Mesenchymal stem cell (in vitro differentiated cells and primary cell): ENCODE measurements around the gene RHPN2.
"Not testable (repeated sequence)": the region's sequence is repeated elsewhere in the genome, so short reads cannot be mapped to it uniquely, and the experiment has no call there.

Experiments used
- DNase-seq: peaks from one replicate; pipeline ENCODE4 v3.0.0-alpha.2; 2013
- H2AFZ ChIP-seq: one replicate; pipeline ENCODE4 v1.6.1; 2013; ENCODE audit warnings: low read depth, mild to moderate bottlenecking, control low read depth, inconsistent platforms, low read length, moderate library complexity
- H2AK5ac ChIP-seq: 2 replicates; pipeline ENCODE4 v1.6.1; 2013; ENCODE audit warnings: low read length, moderate library complexity, mild to moderate bottlenecking, inconsistent platforms; ENCODE audit not compliant: severe bottlenecking
- H2BK120ac ChIP-seq: one replicate; pipeline ENCODE4 v1.6.1; 2013; ENCODE audit warnings: low read depth, mild to moderate bottlenecking, inconsistent platforms, low read length, moderate library complexity
- H2BK12ac ChIP-seq, 2 experiments: one replicate each; pipeline ENCODE4 v1.6.1; 2013; ENCODE audit warnings: inconsistent platforms in 2 of 2, low read length in 2 of 2, mild to moderate bottlenecking in 2 of 2, moderate library complexity in 2 of 2, control low read depth in 1 of 2
- H2BK15ac ChIP-seq: one replicate; pipeline ENCODE4 v1.6.1; 2013; ENCODE audit warnings: mild to moderate bottlenecking, low read depth, inconsistent platforms; ENCODE audit not compliant: poor library complexity, severe bottlenecking
- H2BK5ac ChIP-seq: 2 replicates; pipeline ENCODE4 v1.6.1; 2013; ENCODE audit warnings: low read depth, mild to moderate bottlenecking, low read length, control low read depth, inconsistent platforms; ENCODE audit not compliant: poor library complexity, severe bottlenecking
- H3K14ac ChIP-seq, 2 experiments: one replicate each; pipeline ENCODE4 v1.6.1; 2013; ENCODE audit warnings: inconsistent platforms in 2 of 2, low read length in 2 of 2, control low read depth in 1 of 2, mild to moderate bottlenecking in 1 of 2, moderate library complexity in 1 of 2
- H3K18ac ChIP-seq, 2 experiments: one replicate each; pipeline ENCODE4 v1.6.1; 2013; ENCODE audit warnings: inconsistent platforms in 2 of 2, low read length in 2 of 2, control low read depth in 1 of 2, low read depth in 1 of 2, mild to moderate bottlenecking in 1 of 2
- H3K23ac ChIP-seq, 2 experiments: one replicate each; pipeline ENCODE4 v1.6.1; 2013; ENCODE audit warnings: inconsistent platforms in 2 of 2, low read length in 2 of 2, mild to moderate bottlenecking in 2 of 2, moderate library complexity in 2 of 2, control low read depth in 1 of 2
- H3K27ac ChIP-seq: 2 replicates; pipeline ENCODE4 v1.5.1; 2013; ENCODE audit warnings: mild to moderate bottlenecking, moderate library complexity, low read length, control low read depth, inconsistent platforms; ENCODE audit not compliant: poor library complexity, severe bottlenecking
- H3K27me3 ChIP-seq, 2 experiments: 2 replicates each; pipeline versions ENCODE4 v1.6.1 to v1.7.0; 2013; ENCODE audit warnings: low read length in 2 of 2, mild to moderate bottlenecking in 2 of 2, moderate library complexity in 2 of 2, control low read depth in 1 of 2, inconsistent platforms in 1 of 2; ENCODE audit not compliant: control insufficient read depth in 1 of 2, insufficient read depth in 1 of 2
- H3K36me3 ChIP-seq, 2 experiments: 2 replicates each; pipeline versions ENCODE4 v1.6.1 to v1.7.0; 2013; ENCODE audit warnings: low read length in 2 of 2, control low read depth in 1 of 2, inconsistent platforms in 1 of 2, low read depth in 1 of 2, mild to moderate bottlenecking in 1 of 2; ENCODE audit not compliant: insufficient read depth in 2 of 2, control insufficient read depth in 1 of 2
- H3K4ac ChIP-seq, 2 experiments: one replicate each; pipeline ENCODE4 v1.6.1; 2013; ENCODE audit warnings: inconsistent platforms in 2 of 2, low read length in 2 of 2, mild to moderate bottlenecking in 2 of 2, moderate library complexity in 2 of 2, control low read depth in 1 of 2, low read depth in 1 of 2
- H3K4me1 ChIP-seq: 2 replicates; pipeline ENCODE4 v1.6.1; 2013; ENCODE audit warnings: low read depth, low read length, control low read depth; ENCODE audit not compliant: control insufficient read depth, insufficient read depth
- H3K4me2 ChIP-seq: 2 replicates; pipeline ENCODE4 v1.6.1; 2013; ENCODE audit warnings: low read length, mild to moderate bottlenecking, inconsistent platforms; ENCODE audit not compliant: poor library complexity, severe bottlenecking
- H3K4me3 ChIP-seq, 2 experiments: 2 replicates each; pipeline versions ENCODE4 v1.5.1 to v1.7.0; 2013; ENCODE audit warnings: low read length in 2 of 2, mild to moderate bottlenecking in 2 of 2, control low read depth in 1 of 2, low read depth in 1 of 2; ENCODE audit not compliant: insufficient read depth in 1 of 2
- H3K79me1 ChIP-seq: replicated peaks from 2 replicates; pipeline ENCODE4 v1.6.1; 2013; ENCODE audit warnings: mild to moderate bottlenecking, control low read depth, low read length, inconsistent platforms; ENCODE audit not compliant: poor library complexity, severe bottlenecking
- H3K9ac ChIP-seq: 2 replicates; pipeline ENCODE4 v1.7.0; 2013; ENCODE audit warnings: mild to moderate bottlenecking, low read length, moderate library complexity
- H3K9me3 ChIP-seq: 2 replicates; pipeline ENCODE4 v1.7.0; 2013; ENCODE audit warnings: mild to moderate bottlenecking, low read length; ENCODE audit not compliant: control insufficient read depth
- H4K8ac ChIP-seq: one replicate; pipeline ENCODE4 v1.6.1; 2013; ENCODE audit warnings: inconsistent platforms, mild to moderate bottlenecking, low read length, moderate library complexity
- H4K91ac ChIP-seq: one replicate; pipeline ENCODE4 v1.6.1; 2013; ENCODE audit warnings: mild to moderate bottlenecking, low read length, inconsistent platforms
- WGBS: methylation state at CpG from one replicate; pipeline ENCODE4 v1.1.7; 2013; ENCODE audit warnings: mixed read lengths; 5-methylcytosine and 5-hydroxymethylcytosine counted together

The RHPN2 gene

GRCh38 chr19:33040994-33041827 lies 23.5 kb downstream of the RHPN2 start:
- Histone ChIP-seq H2AFZ (no peak overlapping the region), H3K9ac (no peak overlapping the region), H3K18ac (no peak overlapping the region), H3K9me3 (no peaks in the 10 kb centered on the region), H2AK5ac (peak overlapping the region; percentile 100), H3K4me1 (peaks cover 25% of the 10 kb centered on the region), H3K23ac (no peak overlapping the region), H3K79me1 (peaks cover 26% of the 10 kb centered on the region), H3K27me3 (no peaks in the 10 kb centered on the region), H4K91ac (no peak overlapping the region), H3K4me2 (peak overlapping the region; percentile 39), H2BK120ac (no peak overlapping the region), H3K4ac (no peak overlapping the region), H3K4me3 (no peak overlapping the region), H3K36me3 (peaks cover 0 to 33% of the 10 kb centered on the region in 2 experiments), H4K8ac (peak overlapping the region; percentile 30), H2BK15ac (no peak overlapping the region), H3K27ac (peak overlapping the region; percentile 97), H2BK12ac (no peak overlapping the region), H2BK5ac (peak overlapping the region; percentile 97), H3K14ac (no peak overlapping the region)
- WGBS, result 83% methylated on average over 9 of the region's 9 CpGs
- peak; percentile 26 for DNase-seq

- peak overlapping the region; percentile 28 for H4K8ac ChIP-seq
- no peaks in the 10 kb centered on the region for H3K27me3 ChIP-seq
- H2BK12ac ChIP-seq, result no peak overlapping the region
- no peak overlapping the region for H3K23ac ChIP-seq
- H3K4me1 ChIP-seq, result peaks cover 25% of the 10 kb centered on the region
- H3K4ac ChIP-seq, result no peak overlapping the region
- H3K36me3 ChIP-seq, result peaks cover 0 to 32% of the 10 kb centered on the region in 2 experiments
- no peak overlapping the region for H2BK120ac ChIP-seq
- no peak overlapping the region for H3K9ac ChIP-seq
- no peak overlapping the region for H3K18ac ChIP-seq
- 94% methylated on average over 1 of the region's 1 CpG for WGBS
- H2AFZ ChIP-seq, result no peak overlapping the region
- peak overlapping the region; percentile 88 for H2AK5ac ChIP-seq
- H2BK15ac ChIP-seq, result no peak overlapping the region
- no peak overlapping the region for H4K91ac ChIP-seq
- no peak overlapping the region for H3K4me2 ChIP-seq
- no peak overlapping the region for H3K14ac ChIP-seq
- H3K4me3 ChIP-seq, result no peak overlapping the region
- H3K79me1 ChIP-seq, result peaks cover 32% of the 10 kb centered on the region
- no peaks in the 10 kb centered on the region for H3K9me3 ChIP-seq
- peak overlapping the region; percentile 97 for H3K27ac ChIP-seq
- no peak for DNase-seq
- H2BK5ac ChIP-seq, result peak overlapping the region; percentile 1
Measured at GRCh38 chr19:33039815-33040214, 24.9 kb downstream of the RHPN2 start.

- no peak overlapping the region for H3K27ac ChIP-seq
- H3K14ac ChIP-seq, result peak overlapping the region in 1 of 2 experiments; percentile 60
- no peaks in the 10 kb centered on the region for H3K9me3 ChIP-seq
- peaks cover 32% of the 10 kb centered on the region for H3K79me1 ChIP-seq
- H4K8ac ChIP-seq, result no peak overlapping the region
- no peak overlapping the region for H2BK120ac ChIP-seq
- no peak overlapping the region for H3K4me2 ChIP-seq
- no peak overlapping the region for H3K23ac ChIP-seq
- H2AFZ ChIP-seq, result no peak overlapping the region
- peaks cover 0 to 32% of the 10 kb centered on the region in 2 experiments for H3K36me3 ChIP-seq
- H3K4me1 ChIP-seq, result peaks cover 25% of the 10 kb centered on the region
- H3K4ac ChIP-seq, result no peak overlapping the region
- no peak overlapping the region for H3K18ac ChIP-seq
- no peak overlapping the region for H2BK15ac ChIP-seq
- WGBS, result 91% methylated on average over 10 of the region's 10 CpGs
- no peaks in the 10 kb centered on the region for H3K27me3 ChIP-seq
- peak overlapping the region; percentile 29 for H2AK5ac ChIP-seq
- no peak overlapping the region for H3K4me3 ChIP-seq
- no peak for DNase-seq
- no peak overlapping the region for H2BK12ac ChIP-seq
- H2BK5ac ChIP-seq, result no peak overlapping the region
- H3K9ac ChIP-seq, result no peak overlapping the region
- no peak overlapping the region for H4K91ac ChIP-seq
Measured at GRCh38 chr19:33039108-33039599, 25.5 kb downstream of the RHPN2 start.

GRCh38 chr19:33037168-33038025 lies 27.3 kb downstream of the RHPN2 start:
- H3K23ac ChIP-seq, DNase-seq: not testable (repeated sequence)
- 87% methylated on average over 18 of the region's 18 CpGs for WGBS

More at GRCh38 chr19:33037168-33038025, 27.3 kb downstream of the RHPN2 start:
- not testable (repeated sequence) for H3K4me3 ChIP-seq, H4K8ac ChIP-seq, H3K27ac ChIP-seq, H3K4me2 ChIP-seq, H2BK15ac ChIP-seq, H2BK120ac ChIP-seq, H2AFZ ChIP-seq, H3K4ac ChIP-seq, H3K9ac ChIP-seq, H3K14ac ChIP-seq, H3K27me3 ChIP-seq, H3K9me3 ChIP-seq, H4K91ac ChIP-seq, H3K18ac ChIP-seq, H2BK5ac ChIP-seq, H2BK12ac ChIP-seq
- Histone ChIP-seq H3K36me3 (peaks cover 0 to 28% of the 10 kb centered on the region in 2 experiments), H3K4me1 (peaks cover 24% of the 10 kb centered on the region), H2AK5ac (peak overlapping the region; percentile 66), H3K79me1 (peaks cover 35% of the 10 kb centered on the region)
